Renal cortex interstitium (tissue), 11 donors: ENCODE results near the gene CRB3. TPM values are rescaled to one million over a fixed set of nuclear protein-coding genes. Genes with fewer than 3 reads are reported as not detected.

Experiments
- DNase-seq, 11 donors: peaks; one replicate each; pipeline ENCODE4 v3.0.0-alpha.2; 2013; ENCODE audit warnings: low read depth in 9 of 11, low spot score in 4 of 11; ENCODE audit errors: extremely low read depth in 1 of 11
- polyA plus RNA-seq, 3 donors: library from polyadenylated mRNA; unstranded; fragments of 120-200 nt; gene quantifications; one replicate each; pipeline ENCODE4 v1.2.1, GENCODE V29; 2013; ENCODE audit not compliant: insufficient read length in 3 of 3

CRB3 gene
- polyA plus RNA-seq, 3 donors, result 21.7 to 41.8 (median 32.0) TPM

DNA sequence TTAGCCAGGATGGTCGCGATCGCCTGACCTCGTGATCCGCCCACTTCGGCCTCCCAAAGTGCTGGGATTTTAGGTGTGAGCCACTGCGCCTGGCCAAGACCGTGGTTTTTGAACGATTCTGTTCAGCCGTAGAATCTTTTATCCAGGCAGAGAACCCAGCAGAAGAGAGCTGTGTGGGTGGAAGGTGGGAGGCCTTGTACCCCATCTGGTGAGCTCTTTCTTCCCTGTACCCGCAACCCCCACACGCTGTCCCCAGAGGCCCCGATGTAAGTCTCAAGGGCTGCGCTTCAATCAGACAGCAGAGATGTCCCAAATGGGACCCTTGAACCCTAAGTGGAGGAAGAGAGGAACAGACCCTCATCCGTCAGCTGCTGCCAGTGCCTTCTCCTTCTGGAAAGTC is 8.1 kb upstream of the CRB3 start:
- DNase-seq, result no peak

DNA sequence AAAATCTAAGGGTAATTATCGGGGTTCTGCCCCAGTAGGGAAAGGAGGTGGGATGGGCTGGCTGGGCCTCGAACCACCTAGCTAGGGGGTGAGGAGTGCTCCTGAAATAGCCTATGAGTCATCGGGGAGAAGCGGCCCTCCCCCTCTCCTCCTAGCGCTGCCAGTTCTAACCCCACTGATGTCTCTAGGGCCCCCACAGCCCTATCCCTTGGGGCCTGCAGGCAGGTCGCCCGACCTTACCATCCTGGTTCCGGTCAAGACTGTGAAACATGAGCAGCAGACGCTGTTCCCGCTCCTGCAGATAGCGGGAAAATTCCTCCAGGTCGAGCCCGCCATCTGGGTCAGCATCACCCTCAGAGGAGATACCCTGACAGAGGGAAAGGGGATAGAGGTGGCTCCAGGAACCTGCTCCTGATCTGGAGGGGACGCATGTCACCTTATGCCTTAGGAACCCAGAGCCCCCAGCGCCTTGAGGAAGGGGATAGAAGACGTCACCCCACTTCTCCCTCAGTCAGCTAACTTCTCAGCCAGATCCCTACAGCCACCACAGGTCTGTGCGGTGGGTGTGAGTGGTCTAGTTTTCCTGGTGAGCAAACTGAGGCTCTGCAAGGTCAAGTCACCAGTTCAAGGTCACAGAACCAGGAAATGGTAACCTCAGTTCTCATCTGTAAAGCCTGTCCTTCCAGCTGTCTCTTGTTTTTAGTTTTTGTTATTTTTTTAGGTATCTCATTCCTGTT is 5.9 kb upstream of the CRB3 start:
- DNase-seq, result no peak

DNA sequence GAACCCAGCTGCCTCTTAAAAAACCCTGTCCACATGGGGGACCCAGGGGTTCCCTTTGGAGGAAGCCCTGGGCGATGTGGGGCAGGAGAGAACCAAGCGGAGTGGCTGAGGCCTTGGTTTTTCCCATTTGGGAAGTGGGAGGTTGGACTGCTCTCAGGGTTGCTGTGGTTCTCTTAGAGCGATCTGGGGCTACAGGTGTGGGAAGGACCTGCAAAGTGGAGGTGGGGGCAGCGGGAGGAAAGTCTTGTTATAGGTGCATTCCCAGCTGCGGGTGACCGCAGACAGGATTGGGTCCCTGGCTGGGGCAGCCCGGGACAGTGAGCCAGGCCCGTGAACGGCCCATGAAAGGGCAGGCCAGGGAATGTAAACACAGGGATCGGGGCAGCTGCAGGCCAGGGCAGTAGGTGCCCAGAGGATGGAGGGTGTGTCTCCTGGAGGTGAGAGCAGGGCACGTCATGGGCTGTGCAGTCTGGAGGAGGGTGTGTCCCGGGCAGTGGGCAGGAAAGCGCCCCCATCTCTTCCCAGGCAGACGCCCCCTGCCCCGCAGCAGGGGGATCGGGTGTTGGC is 5.3 kb upstream of the CRB3 start:
- DNase-seq, result no peak

DNA sequence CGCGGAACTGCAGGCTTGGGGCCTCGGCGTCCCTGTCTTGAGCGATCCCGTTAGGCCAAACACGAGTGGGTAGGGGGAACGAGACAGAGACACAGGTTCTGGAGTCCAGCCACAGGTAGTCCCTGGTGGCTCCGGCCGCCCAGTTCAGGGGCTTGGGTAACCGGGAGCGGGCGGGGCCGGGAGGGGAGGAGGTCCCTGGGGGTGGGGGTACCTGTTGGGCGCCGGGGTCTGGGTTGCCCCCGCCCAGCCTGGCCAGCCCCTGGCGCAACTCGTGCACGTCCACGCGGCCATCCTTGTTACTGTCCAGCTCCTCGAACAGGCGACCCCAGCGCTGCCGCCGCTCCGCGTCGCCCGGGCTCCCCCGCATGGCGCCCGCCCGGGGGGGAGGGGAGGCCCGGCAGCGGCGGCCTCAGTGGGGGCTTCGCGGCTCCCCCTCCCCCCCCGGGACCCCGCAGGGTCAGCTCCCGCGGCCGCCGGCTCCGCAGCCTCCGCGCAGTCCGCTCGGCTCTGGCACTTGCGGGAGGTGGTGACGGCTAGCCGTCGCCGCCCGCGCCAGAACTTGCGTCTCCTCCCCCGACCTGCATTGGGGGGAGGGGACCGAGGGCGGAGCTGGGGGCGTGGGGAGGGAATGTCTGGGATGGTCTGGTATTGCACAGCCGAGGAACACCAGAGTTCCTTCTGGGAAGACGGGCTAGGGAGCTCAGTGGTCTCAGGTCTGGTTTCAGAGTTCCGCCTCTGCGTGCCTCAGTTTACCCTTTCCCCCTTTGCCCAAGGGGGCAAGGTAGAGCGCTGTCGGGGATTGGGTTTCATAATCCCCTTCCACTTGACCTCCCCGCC is 4.6 kb upstream of the CRB3 start, which contains the start of gene SLC25A23:
Gene SLC25A23 (minus strand): TSS at position 531 of the 837 bp plus-strand sequence. CDS start 164 bp downstream, at position 367.
- peak in 9 of 11 donors; percentile 55 to 82 (median 68) for DNase-seq

DNA sequence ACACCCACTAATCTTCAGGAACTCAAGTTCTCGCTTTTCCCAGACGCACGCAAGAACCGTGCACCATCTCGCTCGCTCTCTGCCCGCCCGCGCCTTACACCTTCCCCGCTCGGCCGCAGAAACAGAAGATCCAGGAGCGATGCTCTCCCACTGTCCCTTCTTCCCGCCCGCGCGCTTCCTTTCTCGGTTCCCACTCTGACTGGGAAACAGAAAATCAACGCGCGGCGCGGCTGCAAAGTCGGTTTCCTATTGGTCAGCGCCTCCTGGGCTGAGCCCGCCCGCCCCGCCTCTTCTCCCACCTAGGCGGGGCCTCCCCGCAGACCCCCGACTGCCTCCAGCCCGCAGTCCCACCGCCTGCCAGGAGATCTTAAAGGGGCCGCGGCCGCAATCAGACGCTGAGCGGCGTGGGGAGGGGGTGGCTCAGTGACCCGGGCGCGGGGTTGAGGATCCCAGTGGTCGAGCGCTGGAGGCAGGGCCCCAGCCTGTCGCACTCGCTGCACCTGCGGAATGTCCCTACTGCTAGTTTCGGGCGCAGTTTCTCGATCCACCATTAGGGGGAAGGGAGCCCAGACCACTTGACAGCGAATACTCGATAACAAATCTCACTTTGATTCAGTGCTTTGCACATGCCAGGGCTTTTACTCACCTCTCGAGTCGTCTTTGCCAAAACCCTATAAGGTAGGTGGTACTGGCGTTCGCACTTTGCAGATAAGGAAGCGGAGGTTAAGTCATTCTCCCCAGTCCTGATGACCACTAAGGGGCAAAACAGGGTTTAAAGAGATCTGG is 3.8 kb upstream of the CRB3 start:
- peak; percentile 93 to 99 (median 97) for DNase-seq

DNA sequence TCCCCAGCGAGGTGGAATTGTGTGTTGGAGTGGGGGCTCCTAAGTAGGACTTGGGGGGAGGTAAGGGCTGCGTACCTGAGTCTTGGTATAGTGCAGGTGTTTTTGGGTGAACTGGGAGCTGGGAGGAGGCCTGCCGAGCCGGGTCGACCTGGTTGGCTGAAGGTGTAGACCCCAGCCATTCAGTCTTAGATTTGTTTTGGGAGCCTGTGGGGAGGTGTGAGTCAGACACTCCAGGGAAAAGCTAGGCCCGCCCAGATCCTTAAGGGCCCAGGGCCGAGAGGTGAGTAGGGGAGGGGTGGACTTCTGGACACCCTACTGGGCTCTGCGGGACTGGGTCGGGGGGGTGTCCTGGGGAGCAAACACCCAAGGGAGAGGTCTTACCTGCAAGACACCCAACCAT is 935 bp downstream of the CRB3 start:
- DNase-seq, result no peak

DNA sequence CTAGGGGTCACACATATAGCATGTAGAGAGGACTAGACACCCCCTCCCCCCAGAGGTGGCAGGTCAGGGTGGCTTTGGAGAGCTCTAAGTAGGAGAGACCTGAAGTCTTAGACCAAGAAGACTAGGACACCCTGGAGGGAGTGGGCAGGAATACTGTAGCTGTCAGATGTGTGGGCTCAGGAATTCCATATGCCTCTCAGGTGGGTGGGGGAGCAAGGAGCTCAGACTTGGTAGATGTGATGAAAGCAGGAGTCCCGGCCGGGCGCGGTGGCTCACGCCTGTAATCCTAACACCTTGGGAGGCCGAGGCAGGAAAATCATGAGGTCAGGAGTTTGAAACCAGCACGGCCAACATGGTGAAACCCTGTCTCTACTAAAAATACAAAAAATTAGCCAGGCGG is 1.6 kb downstream of the CRB3 start:
- DNase-seq, result no peak

DNA sequence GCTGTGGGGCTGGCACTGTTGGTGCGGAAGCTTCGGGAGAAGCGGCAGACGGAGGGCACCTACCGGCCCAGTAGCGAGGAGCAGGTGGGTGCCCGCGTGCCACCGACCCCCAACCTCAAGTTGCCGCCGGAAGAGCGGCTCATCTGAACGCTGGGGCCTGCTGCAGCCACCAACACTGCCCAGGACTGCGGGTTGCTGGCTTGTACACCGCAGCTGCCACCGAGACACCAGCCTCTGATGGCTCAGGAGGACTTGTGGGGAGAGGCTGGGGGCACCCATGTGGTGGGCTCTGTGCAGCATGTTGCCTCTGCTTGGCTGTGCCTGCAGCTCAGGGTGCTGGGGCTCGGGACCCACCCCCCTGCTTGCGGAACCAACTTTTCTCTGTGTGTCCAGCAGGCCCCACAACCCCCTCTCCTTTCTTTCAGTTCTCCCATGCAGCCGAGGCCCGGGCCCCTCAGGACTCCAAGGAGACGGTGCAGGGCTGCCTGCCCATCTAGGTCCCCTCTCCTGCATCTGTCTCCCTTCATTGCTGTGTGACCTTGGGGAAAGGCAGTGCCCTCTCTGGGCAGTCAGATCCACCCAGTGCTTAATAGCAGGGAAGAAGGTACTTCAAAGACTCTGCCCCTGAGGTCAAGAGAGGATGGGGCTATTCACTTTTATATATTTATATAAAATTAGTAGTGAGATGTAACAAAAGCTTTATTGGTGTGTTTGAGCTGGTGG is 2.6 kb downstream of the CRB3 start:
- no peak for DNase-seq

DNA sequence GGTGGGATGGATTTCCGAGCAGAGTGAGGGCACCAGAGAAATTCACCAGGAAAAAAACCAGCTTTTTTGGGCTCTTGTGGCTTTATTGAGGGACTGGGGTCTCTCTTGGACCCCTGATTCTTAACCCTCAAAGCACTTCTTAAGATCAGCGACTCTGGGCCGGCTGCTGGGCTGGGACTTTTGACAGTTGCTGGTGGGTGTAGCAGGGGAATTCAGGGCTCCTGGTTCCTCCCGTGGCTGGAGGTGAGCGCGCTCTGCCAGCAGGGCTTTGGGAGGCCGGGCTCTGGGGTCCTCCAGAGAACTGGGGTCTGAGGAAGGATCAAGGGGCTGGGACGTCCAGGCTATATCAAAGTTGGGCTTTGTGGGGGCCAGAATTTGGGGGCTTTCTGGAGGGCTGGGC is 3.3 kb downstream of the CRB3 start:
- DNase-seq, result no peak

DNA sequence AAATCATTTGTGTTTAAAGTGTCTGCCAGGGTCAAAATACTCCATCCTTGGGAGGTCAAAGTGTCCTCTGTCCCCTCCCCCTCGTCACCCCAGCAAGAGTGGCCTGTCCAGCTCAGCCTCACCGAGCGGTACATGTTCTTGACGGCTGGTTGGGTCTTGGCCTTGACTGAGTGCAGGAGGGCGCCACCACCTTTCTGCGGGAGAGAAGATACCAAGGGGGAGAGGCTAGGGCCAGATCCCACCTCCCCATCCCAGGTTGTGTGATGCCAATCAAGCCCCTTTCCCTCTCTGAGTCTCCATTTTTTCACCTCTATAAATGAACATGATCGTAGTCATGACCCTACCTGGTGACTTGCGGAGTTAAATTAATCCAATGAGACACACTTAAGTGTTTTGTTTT is 6.1 kb downstream of the CRB3 start:
- DNase-seq, result no peak

DNA sequence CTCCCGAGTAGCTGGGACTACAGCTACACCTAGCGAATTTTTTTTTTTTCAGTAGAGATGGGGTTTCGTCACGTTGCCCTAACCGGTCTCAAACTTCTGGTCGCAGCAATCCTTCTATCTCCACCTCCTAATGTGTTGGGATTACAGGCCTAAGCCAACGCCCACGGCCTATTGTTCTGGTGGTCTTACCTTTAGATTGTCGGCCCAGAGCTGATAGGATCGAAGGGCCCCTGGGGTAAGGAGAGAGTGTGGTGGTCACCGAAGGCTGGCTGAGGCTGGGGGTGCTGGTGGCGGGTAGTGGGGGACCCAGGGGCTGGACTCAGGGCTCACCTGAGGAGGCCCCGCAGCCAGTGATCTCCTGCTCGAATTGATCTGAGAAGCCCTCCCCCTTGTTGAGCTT is 7.0 kb downstream of the CRB3 start:
- DNase-seq, result no peak

DNA sequence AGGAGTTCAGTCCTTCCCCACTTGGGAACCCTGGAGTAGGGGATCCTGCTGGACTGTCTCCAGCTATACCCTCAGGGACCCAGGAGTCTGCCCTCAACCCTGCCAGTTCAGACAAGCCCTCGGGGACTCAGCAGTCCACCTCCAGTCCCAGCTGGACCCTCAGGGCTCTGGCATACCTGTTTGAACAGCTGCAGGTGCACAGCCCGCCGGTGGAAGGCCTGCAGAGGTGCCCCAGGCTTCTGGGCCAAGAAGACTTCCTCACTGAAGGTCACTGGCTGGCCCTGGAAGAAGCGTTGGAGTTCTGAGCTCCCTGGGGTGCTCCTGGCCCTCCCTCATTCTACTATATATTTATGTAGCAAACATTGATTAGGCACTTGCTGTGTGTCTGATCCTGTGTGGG is 8.6 kb downstream of the CRB3 start:
- DNase-seq, result no peak

DNA sequence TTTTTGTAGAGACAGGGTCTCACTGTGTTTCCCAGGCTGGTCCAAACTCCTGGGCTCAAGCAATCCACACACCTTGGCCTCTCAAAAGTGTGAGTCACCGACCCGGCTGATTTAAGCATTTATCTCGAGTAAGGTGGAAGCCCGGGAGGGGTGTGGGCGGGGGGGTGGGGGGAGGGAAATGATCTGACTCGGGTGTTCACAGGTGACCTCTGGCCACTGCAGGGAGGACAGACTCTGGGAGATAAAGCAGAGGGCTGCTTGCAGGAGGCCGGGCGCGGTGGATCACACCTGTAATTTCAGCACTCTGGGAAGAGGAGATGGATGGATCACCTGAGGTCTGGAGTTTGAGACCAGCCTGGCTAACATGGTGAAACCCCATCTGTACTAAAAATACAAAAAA is 9.6 kb downstream of the CRB3 start:
- DNase-seq, result no peak

DNA sequence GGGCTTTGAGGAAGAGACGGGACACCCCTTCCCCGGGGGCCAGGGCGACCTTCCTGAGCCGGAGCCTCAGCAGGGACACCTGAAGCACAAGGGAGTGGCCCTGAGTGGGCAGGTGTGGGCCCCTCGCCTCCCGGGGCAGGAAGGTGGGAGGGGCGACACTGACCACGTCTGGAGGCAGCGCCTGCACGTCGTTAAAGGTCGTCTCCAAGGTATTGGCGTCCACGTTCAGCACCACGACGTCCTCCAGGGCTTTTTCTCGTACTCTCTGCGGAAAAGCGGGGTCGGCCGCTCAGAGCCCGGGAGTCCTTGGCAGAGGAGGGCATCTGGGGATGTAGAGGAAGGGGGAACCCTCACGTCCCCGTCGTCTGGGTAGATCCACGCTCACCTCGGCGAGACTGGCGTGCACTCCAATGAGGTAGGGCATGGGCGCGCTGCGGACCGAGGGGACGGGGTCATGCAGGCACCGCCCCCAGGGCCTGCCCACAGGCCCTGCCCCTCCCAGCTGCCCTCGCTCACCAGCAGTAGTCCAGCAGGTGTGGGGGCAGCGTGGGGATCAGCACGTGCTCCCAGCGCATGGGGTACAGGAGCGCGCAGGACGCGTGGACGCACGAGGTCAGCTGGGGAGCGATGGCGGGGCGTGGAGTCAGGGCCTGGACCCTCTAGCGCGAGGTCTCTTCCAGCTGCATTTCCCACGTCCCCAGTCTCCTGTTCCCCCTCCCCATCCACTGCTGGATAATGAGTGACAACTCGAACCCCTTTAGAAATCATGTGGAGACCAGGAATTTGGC is 11.4 kb downstream of the CRB3 start:
- DNase-seq, result no peak

DNA sequence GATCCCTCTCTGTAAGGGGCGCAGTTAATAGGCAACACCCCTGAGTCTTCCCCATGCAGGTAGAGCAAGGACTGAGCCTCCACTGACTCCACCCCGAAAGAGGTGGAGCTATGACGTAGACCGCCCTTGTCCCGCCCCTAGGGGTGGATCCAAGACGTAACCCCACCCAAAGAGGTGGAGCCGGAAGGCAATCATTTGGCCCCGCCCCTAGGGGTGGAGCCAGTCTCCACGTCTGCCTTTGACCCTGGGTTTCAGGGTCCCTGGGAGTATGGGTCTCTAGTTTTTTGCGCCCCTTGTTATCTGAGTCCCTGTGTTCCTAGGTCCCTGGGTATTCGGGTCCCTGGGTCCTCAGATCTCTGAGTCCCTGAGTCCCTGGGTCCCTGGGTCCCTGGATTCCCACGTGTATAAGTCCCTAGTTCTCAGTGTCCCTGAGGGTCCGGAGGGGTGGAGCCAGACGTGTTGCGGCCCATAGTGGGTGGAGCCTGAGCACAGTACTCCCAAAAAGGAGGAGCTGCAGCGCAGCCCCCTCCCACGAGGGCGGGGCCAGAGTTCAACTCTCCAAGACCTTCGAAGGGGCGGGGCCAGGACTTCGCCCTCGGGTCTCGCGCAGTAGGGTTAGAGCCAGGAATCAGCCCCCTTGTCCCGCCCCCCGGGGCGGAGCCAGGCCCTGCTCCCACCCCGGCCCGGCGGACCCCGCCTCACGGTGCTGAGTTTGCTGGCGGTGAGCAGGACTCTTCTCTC is 12.3 kb downstream of the CRB3 start:
- peak in 9 of 11 donors; percentile 47 to 90 (median 68) for DNase-seq

DNA sequence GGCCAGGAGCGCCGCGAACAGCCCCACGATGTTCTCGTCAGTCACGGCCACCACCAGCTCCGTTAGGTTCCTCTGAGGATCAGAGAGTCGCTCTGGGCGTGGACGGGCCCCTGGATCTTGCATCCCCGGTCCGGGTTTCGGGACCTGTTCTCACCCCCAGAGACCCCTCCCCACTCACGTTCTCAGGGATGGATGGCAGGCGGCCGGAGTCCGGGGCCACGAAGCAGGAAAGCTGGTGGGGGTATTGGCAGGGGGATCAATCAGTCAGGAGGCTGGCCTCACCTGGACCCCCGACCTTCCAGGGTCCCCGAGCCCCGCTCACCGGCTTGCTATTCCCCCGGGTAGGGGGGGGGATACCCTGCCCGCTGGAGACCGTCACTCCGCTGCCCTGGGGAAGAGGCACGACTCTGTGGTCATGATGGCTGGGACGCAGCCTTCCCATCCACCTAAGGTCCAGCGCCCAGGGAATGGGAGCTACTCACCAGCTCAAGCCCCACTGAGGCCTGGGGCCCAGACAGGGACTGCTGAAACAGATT is 12.9 kb downstream of the CRB3 start:
- DNase-seq, result no peak

DNA sequence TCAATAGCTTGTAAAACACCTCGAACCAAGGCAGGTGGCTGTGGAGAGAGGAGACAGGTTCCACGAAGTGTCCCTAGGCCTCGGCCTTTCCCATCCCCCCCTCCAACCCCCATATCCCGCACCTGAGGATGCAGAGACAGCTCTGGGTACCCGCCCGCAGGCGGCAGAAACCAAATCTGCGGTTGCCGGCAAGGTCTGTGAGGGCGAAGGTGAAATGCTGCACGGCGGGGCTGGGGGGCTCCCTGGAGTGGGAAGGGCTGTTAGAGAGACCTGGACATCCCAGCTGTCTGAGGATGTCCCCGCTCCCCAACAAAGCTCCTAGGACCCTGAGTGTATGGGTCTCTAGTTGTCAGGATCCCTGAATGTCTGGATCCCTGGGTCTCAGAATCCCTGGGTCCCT is 14.7 kb downstream of the CRB3 start:
- no peak for DNase-seq
